Body of pancreas (tissue), 4 donors: Measurements from ENCODE around the gene PRRC2B. TPM values are rescaled to one million over a fixed set of nuclear protein-coding genes. Genes with fewer than 3 reads are reported as not detected.

Experiments
- ATAC-seq: fragments of 150-250 bp; one replicate; pipeline ENCODE4 v1.9.1; 2016
- DNase-seq, 4 donors: peaks; one replicate each; pipeline ENCODE4 v3.0.0-alpha.2; 2019
- H3K27ac ChIP-seq, 4 donors: fragments of 200-600 bp; sonication (generic); 1 replicate in 3 of 4; 2 replicates in 1 of 4; pipeline versions ENCODE4 v1.5.1 to v1.6.1; 2016 to 2019; ENCODE audit warnings: mild to moderate bottlenecking in 1 of 4, mixed read lengths in 1 of 4, moderate library complexity in 1 of 4
- H3K27me3 ChIP-seq, 2 donors: fragments of 200-600 bp; sonication (generic); one replicate each; pipeline ENCODE4 v1.6.0; 2016; ENCODE audit warnings: mild to moderate bottlenecking in 1 of 2
- H3K36me3 ChIP-seq, 2 donors: fragments of 200-600 bp; sonication (generic); replicated peaks in 1 of 2; 2 replicates each; pipeline ENCODE4 v1.5.1; 2016; ENCODE audit warnings: low read depth in 2 of 2; ENCODE audit not compliant: insufficient read depth in 1 of 2
- H3K4me1 ChIP-seq: fragments of 200-600 bp; sonication (generic); one replicate; pipeline ENCODE4 v1.6.0; 2016
- H3K4me3 ChIP-seq, 2 donors: fragments of 200-600 bp; sonication (generic); 1 replicate in 1 of 2; 2 replicates in 1 of 2; pipeline ENCODE4 v1.5.1; 2016 to 2019
- H3K9me3 ChIP-seq, 3 donors: fragments of 200-600 bp; sonication (generic); 1 replicate in 2 of 3; 2 replicates in 1 of 3; pipeline ENCODE4 v1.5.1; 2016
- POLR2A ChIP-seq, 3 donors: fragments of 450-650 bp; IDR thresholded peaks; one replicate each; pipeline ENCODE4 v1.6.1; 2016; ENCODE audit warnings: antibody characterized with exemption in 3 of 3, mild to moderate bottlenecking in 2 of 3
- WGBS, 2 donors: methylation state at CpG; one replicate each; pipeline ENCODE4 v1.1.5; 2017; 5-methylcytosine and 5-hydroxymethylcytosine counted together
- intact Hi-C: fragments of 100-400 bp; cut with DNase I; formaldehyde crosslinking; loops from one replicate; pipeline ENCODE4 v1.15.1; 2023
- total RNA-seq, 2 donors: library from RNA; depleted of rRNA; stranded (reverse); fragments of >200 nt; gene quantifications; one replicate each; pipeline ENCODE4 v1.1.0, GENCODE V29; 2016
- TF ChIP-seq, protein P1 (sequence below), 7 experiments: fragments of 450-650 bp in 4 of 7; fragments of 200-600 bp in 3 of 7; sonication (generic) in 3 of 7; IDR thresholded peaks; one replicate each; pipeline ENCODE4 v1.5.1; 2016 to 2019; ENCODE audit warnings: antibody characterized with exemption in 7 of 7

PRRC2B gene
- total RNA-seq, 2 donors from 2014 or later: 78.3 to 177 TPM

DNA sequence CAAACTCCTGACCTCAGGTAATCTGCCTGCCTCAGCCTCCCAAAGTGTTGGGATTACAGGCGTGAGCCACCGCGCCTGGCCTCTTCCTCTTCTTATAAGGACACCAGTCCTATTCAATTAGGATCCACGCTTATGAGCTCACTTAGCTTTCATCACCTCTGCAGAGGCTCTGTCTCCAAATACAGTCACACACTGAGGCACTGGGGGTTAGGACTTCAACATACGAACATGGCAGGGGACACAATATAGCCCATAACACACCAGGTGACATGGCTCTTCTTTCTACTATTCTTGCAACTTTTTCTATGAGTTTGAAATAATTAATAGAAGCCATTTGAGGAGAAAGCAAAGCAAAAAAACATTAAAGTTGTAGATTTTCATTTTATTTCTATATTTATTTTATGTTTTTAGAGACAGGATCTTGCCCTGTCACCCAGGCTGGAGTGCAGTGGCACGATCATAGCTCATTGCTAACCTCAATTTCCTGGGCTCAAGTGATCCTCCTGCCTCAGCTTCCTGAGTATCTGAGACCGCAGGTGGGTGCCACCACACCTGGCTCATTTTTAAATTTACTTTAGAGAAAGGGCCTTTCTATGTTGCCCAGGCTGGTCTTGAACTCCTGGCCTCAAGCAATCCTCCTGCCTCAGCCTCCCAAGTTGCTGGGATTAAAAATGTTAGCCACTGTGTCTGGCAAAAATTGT is 145.5 kb downstream of the PRRC2B start:
- intact Hi-C loops: no loop called here
- H3K4me3 ChIP-seq: no peak overlapping the region
- peaks cover 12% of the 10 kb centered on the region for H3K4me1 ChIP-seq
- no peaks in the 10 kb centered on the region for H3K27me3 ChIP-seq
- no peak overlapping the region for H3K27ac ChIP-seq
- peaks cover 0 to 15% (median 0%) of the 10 kb centered on the region in 3 donors for H3K9me3 ChIP-seq
- WGBS, 2 donors: 88 to 94% methylated on average over 7 of the region's 7 CpGs
- DNase-seq (no peak), ATAC-seq (no peak)
- TF ChIP-seq, protein P1, sequence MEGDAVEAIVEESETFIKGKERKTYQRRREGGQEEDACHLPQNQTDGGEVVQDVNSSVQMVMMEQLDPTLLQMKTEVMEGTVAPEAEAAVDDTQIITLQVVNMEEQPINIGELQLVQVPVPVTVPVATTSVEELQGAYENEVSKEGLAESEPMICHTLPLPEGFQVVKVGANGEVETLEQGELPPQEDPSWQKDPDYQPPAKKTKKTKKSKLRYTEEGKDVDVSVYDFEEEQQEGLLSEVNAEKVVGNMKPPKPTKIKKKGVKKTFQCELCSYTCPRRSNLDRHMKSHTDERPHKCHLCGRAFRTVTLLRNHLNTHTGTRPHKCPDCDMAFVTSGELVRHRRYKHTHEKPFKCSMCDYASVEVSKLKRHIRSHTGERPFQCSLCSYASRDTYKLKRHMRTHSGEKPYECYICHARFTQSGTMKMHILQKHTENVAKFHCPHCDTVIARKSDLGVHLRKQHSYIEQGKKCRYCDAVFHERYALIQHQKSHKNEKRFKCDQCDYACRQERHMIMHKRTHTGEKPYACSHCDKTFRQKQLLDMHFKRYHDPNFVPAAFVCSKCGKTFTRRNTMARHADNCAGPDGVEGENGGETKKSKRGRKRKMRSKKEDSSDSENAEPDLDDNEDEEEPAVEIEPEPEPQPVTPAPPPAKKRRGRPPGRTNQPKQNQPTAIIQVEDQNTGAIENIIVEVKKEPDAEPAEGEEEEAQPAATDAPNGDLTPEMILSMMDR (IDR thresholded peaks at IDR 0.05): no peak
- TF ChIP-seq POLR2A (IDR thresholded peaks at IDR 0.05): no peak
- H3K36me3 ChIP-seq: no peaks in the 10 kb centered on the region

DNA sequence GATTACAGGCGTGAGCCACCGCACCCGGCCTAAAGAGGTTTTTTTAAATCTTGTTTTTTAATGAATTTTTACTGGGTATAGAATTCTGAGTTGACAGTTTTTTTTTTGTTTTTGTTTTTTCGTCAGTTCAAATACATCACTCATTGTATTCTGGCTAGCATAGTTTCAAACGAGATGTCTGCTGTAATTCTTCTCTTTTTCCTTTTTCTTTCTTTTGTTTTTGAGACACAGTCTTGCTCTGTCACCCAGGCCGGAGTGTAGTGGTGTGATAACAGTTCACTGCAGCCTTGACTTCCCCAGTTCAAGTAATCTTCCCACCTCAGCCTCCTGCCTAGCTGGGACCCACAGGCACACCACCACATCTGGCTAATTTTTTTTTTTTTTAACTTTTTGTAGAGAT is 149.3 kb downstream of the PRRC2B start:
- Histone ChIP-seq H3K27ac (no peak overlapping the region), H3K4me3 (no peak overlapping the region), H3K36me3 (no peaks in the 10 kb centered on the region), H3K4me1 (peaks cover 19% of the 10 kb centered on the region), H3K9me3 (peaks cover 0 to 15% (median 0%) of the 10 kb centered on the region in 3 donors), H3K27me3 (no peaks in the 10 kb centered on the region)
- ATAC-seq: no peak
- TF ChIP-seq, protein P1 (IDR thresholded peaks at IDR 0.05): no peak
- TF ChIP-seq POLR2A (IDR thresholded peaks at IDR 0.05): no peak
- intact Hi-C loops: no loop called here
- DNase-seq: no peak
- 87 to 89% methylated on average over 6 of the region's 6 CpGs for whole genome bisulfite sequencing, 2 donors

DNA sequence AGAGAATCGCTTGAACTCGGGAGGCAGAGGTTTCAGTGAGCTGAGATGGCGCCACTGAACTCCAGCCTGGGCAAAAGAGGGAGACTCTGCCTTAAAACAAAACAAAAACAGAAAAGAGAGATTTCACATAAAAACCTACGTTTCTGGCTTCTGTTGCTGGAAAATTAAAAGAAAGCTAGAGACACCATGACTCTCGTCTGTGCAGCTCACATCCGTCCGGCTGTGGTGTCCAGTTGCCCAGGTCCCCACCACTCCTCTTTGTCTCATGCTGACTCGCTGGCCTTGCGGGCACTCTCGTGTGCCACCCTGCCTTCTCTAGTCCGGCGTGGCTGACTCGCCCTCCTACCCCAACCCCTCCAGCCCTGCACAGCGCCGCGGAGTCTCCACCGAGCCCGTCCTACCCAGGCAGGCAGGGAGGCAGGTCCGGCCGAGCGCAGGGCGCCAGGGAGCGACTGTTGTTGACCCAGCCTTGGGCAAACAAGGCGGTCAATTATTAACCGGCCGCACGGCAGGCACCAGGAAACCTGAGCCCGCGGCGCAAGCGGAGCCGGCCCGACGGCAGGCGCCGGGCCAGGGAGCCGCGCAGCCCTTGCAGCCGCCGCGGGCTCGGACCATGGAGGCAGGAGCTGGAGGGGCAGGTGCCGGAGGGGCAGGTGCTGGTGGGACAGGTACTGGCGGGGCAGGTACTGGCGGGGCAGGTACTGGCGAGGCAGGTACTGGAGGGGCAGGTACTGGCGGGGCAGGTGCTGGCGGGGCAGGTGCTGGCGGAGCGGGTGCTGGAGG is 151.3 kb downstream of the PRRC2B start, which contains the start of gene PRRT1B:
PRRT1B (plus strand) TSS at position 521 of the 783 bp plus-strand sequence; CDS start at position 614, 93 bp downstream.
- peak; percentile 45 to 75 (median 64) for TF ChIP-seq POLR2A (IDR thresholded peaks at IDR 0.05)
- TF ChIP-seq, protein P1 (IDR thresholded peaks at IDR 0.05): peak in 1 of 7 experiments; percentile 23
- WGBS, 2 donors: 9 to 26% methylated on average over 21 to 50 of the region's 50 CpGs
- Histone ChIP-seq H3K36me3 (no peaks in the 10 kb centered on the region), H3K4me3 (peak within 1 kb of the TSS; percentile 32 to 34), H3K4me1 (peaks cover 19% of the 10 kb centered on the region), H3K9me3 (peaks cover 0 to 15% (median 0%) of the 10 kb centered on the region in 3 donors), H3K27ac (peak within 1 kb of the TSS in 3 of 4 donors; percentile 71 to 86 (median 76)), H3K27me3 (no peaks in the 10 kb centered on the region)
- DNase-seq: peak; percentile 94 to 97 (median 96)
- intact Hi-C loops: no loop called here
- ATAC-seq: peak; percentile 99

DNA sequence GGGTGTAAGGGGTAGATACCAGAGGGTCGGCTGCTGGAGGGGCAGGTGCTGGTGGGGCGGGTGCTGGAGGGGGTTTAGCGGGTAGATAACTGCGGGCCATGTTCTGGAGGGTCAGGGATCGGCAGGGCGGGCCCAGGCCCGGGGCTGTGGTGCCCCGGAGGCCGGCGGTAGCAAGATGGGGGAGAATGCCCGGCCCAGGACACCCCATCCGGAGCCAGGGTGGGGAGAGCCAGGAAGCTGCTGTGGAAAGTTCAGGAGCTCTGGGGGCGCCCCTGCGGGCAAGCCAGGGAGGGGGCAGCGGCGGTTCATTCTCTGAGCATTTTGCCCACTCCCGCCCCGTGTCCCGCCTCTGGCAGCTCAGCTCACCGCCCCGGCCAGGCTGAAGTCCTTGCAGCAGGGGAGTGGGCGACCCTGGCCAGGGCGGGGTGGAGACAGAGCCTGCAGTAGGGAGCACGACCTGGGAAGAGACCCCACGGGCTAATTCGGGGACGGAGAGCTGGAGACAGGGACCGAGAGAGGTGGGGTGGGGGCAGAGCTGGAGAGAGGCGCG is 152.0 kb downstream of the PRRC2B start:
- H3K9me3 ChIP-seq: peaks cover 0 to 15% (median 0%) of the 10 kb centered on the region in 3 donors
- H3K27ac ChIP-seq: peak overlapping the region in 2 of 4 donors; percentile 76 to 86
- peak; percentile 26 for ATAC-seq
- TF ChIP-seq, protein P1 (IDR thresholded peaks at IDR 0.05): no peak
- no peak for TF ChIP-seq POLR2A (IDR thresholded peaks at IDR 0.05)
- H3K36me3 ChIP-seq: no peaks in the 10 kb centered on the region
- H3K27me3 ChIP-seq: no peaks in the 10 kb centered on the region
- 3% methylated on average over 14 to 30 of the region's 30 CpGs for WGBS, 2 donors
- DNase-seq: peak in 2 of 4 donors; percentile 29 to 36
- H3K4me1 ChIP-seq: peaks cover 19% of the 10 kb centered on the region
- peak overlapping the region; percentile 32 to 34 for H3K4me3 ChIP-seq
- intact Hi-C loops: no loop called here
